SKM-1 treated with dmso at 0.1 percent for 144 hours (cell line): ENCODE measurements around the gene OR2K2.
"Not testable (repeated sequence)": the region's sequence is repeated elsewhere in the genome, so short reads cannot be mapped to it uniquely, and the experiment has no call there.

ENCODE experiments used
- DNase-seq: peaks from one replicate; lab custom pipeline; 2025; ENCODE audit not compliant: unreplicated experiment; lab: John Stamatoyannopoulos, UW

The OR2K2 gene, protein sequence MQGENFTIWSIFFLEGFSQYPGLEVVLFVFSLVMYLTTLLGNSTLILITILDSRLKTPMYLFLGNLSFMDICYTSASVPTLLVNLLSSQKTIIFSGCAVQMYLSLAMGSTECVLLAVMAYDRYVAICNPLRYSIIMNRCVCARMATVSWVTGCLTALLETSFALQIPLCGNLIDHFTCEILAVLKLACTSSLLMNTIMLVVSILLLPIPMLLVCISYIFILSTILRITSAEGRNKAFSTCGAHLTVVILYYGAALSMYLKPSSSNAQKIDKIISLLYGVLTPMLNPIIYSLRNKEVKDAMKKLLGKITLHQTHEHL

DNA sequence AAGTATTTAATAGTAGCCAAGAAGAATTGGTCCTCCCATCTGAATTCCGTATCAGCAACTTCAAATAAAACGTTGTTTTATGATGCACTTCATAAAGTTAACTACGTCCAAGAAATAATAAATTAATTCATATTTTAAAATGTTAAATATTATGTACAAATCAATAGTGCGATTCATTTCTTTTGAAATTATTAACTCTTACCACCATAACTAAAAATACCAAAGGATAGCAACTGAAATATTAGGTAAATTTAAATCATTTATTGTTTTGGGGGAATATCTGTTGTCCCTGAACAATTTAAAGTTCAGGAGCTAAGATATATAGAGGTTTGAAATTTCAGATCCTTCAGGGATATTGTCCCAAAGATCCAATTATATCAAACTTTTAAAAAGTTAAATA, at the start of gene OR2K2:
TSS of gene OR2K2 (minus strand) at position 101 of the 400 bp plus-strand sequence. CDS start 1,791 bp downstream, outside the sequence.
- DNase-seq: no peak

DNA sequence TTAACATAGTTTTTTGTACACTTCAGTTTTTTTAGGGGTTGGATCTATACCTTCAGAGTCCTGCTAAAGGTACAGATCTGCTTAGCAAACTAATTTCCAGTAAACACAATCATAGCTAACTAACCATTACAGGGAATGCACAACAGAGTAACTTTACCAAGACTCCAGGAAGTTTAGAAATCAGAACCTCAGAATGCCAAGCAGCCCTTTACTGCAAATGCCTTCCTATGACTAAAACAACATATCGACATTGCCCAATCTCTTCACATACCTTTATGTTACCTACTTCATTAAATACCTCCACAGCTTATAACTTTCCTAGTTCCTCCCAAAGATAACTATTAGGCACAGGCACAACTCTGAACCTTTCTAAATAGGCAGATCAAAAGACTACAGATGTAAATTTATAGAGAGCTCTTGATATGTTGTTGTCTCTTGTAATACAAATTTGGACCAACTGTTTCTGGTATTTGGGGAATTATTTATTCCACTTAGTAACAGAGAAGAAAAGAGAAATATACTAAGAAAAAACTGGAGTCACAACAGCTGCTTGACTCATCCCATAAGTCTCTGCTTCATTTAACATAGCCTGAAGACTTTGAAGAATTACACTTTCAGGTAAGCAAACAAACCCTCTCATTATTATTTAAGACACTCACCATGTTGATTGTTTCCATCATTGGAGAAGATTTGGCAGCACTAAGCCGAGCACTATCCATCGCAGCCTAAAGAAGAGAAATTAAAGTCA, 46.0 kb upstream of the OR2K2 start:
- DNase-seq: no peak

DNA sequence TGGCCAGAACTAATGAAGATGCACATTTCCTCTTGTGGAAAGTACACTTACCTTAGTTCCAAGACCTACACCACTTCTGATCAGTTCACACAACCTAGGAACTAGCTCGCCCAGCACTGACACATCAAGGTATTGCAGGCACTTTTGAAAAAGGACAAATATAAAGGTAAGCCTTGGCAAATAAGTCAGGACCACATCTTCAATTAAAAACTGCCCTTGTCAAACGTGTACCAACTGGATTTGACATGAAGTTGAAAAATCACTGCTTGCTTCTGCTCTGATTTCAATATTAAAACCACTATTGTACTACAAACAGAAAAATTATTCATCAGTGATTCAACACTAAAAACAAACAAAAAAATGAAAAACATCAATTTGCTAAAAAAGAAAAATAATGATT, 45.0 kb upstream of the OR2K2 start:
- DNase-seq: no peak

DNA sequence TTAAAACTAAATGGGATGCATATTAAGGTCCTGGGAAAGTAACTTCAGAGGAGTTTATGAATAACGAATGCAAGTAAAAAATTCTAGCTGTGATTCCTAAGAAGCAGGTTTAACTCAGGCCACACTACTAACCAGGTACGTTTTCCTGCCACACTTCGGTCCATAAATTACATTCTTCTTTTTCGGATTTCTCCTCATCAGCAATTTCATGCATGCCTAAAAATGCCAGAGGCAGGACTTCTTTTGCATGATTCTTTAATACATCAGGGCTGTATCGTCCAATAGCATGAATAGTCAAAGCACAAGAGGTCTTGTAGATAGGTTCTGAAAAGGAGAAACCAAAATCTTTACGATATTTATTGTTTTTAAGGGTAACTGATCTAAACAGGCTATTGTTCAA, 42.3 kb upstream of the OR2K2 start:
- DNase-seq: no peak

DNA sequence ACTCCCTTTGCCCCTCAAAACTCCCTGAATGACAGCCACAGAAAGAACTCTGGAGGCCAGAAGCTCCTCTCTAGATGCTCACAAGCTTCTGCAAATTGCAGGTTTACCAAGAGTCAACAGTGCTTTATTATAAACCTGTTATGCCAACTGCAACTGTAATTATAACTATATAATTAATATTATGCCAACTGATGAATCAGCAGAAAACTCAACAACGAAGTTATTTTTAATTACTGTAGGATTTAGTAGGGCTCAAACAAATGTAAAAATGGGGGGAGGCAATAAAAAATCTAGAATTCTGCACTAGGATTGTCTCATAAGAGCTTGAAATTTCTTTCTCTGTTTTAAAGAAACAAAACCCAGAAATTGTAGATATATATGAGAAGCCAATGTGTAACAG, 37.0 kb upstream of the OR2K2 start:
- no peak for DNase-seq

DNA sequence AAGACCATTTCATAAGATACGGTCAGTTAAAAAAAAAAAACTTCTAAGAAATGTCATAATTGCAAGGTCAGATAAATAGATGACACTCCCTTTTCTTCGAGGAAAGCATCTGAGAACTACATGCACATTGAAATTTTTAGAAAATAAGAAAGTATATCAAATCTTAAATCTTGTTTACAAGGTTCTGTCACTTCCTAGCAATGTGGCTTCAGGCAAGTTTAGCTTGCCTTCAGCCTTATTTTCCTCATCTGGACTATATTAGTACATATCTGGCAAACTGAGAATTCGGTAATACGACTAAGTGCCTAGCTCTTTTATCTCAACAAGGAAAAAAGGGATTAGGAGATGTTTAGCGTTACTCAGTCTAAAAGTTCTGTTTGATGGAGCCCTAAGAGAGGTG, 32.5 kb upstream of the OR2K2 start:
- no peak for DNase-seq

DNA sequence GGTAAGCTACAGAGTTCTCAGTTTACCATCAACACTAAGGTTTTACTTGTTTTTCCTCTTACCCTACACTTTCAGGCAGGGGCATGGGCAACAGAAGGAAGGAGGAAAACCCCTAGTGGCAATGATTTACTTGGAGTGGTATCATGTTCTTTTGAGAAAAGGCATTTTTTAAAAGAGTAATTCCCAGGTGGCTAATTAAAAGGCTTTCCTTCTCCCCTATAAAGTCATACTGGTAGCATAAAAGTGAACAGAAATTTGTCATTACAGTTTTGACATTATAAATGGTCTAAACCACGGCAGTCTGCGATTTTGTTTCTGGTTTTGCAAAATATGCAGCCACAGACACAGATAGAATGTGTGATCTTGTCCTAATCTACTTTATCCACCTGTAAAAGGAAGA, 30.9 kb upstream of the OR2K2 start:
- no peak for DNase-seq

DNA sequence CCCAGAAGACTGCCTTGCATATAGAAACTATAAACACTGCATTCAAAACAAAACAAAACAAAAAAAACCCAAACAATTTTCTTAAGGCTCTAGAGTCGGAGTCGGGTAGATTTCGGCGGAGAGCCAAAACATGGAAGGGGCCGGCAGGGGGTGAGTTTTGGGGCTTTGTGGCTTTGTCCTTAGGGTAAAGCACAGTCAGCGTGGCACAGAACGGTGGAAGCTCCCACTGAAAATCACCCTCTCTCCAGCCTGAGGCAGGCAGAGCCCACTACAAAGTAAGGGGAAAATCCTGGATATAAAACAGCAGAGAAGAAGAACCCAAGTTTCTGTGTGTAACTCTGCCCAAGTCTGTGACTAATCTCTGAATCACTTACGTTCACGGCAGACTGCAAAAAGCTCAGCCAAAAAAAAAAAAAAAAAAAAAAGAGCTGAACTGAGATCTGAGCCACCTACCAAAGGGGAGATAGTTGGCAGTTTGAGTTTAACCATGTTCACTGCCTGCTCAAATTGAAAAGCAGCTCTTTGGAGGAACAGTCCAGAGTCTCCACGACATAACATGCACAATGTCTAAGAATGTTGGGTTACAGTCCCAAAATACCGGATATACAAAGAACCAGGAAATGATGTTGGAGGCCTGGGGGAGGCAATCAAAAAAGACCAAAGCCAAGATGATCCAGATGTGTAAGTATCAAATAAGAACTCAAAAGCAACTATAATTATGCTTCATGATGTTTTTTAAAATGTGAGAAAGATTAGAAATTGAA, 26.6 kb upstream of the OR2K2 start:
- no peak for DNase-seq

DNA sequence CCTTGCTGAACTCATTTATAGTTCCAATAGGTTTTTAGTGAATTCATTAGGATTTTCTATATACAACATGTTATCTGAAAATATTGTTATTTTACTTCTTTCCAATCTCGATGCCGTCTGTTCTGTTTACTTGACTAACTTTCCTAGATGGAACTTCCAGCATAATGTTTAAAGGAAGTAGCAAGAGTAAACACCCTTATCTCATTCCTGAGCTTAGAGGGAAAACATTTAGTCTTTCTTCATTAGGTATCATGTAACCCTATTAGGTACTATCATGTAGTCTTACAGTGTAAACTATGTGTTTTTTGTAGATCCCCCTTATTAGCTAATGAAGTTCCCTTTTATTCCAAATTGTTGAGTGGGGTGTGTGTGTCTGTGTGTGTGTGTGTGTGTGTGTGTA, 22.5 kb upstream of the OR2K2 start:
- no peak for DNase-seq

DNA sequence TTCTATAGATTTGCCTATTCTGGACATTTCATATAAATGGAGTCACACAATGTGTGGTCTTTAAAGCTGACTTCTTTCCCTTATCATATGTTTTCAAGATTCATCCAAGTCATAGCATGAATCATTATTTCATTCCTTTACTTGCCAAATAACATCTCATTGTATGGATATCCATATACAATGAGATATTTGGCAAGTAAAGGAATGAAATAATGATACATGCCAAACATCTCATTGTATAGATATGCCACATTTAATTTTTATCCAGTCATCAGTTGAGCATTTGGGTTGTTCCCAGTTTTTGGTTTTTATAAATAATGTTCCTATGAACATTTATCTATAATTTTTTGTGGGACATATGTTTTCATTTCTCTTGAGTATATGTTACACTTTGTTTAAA, 20.5 kb upstream of the OR2K2 start:
- DNase-seq: no peak

DNA sequence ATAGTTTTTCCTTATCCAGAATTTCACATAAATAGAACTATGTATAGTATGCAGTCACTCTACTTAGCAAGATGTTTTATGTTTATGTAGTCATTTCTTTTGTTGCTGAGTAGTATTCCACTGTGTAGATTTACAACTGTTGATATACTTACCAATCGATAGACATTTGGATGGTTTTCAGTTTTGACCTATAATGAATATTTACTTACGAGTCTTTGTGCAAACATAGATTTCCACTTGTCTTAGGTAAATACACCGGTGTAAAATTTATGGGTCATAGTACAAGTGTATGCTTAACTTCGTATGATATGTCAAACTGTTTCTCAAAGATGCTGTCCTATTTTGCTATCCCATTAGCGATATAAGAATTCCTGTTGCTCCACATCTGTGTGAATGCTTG, 19.7 kb upstream of the OR2K2 start:
- no peak for DNase-seq

DNA sequence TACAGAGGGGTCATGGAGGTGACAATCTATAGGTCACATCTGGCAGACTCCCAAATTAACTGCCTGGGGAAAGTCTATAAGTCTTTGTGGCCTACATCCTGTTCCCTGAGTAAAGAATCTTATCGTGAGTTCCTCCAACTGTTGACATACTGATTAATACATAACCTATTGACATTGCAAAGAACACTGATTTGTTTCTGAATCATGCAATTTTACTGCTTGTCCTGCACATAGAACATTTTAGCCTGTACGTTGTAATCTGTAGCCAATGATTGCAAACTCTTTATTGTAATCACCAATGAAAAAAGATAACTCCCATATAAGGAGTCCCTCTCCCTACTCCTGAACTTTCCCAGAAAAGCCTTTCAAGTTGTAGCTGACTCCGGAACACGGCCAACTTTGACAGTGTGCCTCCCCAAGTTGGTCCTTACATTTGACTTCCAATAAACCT, 18.8 kb upstream of the OR2K2 start:
- DNase-seq: no peak

DNA sequence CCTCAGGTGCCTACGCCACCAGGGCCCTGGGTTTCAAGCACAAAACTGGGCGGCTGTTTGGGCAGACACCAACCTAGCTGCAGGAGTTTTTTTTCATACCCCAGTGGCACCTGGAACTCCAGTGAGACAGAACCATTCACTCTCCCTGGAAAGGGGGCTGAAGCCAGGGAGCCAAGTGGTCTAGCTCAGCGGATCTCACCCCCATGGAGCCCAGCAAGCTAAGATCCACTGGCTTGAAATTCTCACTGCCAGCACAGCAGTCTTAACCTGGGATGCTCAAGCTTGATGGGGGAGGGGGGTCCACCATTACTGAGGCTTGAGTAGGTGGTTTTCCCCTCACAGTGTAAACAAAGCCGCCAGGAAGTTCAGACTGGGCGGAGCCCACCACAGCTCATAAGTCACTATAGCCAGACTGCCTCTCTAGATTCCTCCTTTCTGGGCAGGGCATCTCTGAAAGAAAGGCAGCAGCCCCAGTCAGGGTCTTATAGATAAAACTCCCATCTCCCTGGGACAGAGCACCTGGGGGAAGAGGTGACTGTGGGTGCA, 4.4 kb upstream of the OR2K2 start:
- DNase-seq: not testable (repeated sequence)

DNA sequence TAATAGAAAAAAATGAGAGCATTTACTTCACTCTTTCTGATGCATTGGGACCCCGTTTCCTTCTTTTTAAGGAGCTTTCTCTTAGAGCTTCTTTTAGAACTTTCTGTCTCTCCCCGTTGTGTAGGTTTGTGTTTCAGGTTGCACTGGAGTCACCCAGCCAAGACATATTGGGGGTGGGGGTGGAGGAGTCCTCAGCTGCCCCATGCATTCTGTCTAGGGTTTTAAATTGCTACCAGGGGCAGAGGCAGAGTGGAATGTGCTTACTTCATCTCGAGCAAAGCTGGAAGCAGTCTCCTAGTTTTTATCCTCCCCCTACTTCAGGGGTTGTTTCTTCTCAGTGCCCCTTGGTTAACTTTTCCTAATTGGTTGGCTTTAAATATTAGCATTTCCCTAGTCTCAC, 9.4 kb downstream of the OR2K2 start:
- no peak for DNase-seq

DNA sequence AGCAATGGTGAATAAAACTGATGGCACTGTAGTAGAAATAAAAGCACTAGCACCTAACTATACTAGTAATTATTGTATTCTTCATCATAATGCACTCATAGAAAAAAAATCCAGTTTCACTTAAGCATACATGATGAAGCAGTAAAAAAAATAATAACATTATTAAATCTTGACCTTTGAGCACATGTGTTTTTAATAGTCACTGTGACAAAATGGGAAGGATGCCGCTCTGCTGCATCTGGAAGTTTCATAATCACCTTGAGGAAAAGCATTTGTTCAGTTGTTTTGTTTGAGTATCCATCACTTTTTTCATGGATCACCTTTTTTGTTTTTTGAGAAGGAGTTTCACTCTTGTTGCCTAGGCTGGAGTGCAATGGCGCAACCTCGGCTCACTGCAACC, 13.2 kb downstream of the OR2K2 start:
- no peak for DNase-seq

DNA sequence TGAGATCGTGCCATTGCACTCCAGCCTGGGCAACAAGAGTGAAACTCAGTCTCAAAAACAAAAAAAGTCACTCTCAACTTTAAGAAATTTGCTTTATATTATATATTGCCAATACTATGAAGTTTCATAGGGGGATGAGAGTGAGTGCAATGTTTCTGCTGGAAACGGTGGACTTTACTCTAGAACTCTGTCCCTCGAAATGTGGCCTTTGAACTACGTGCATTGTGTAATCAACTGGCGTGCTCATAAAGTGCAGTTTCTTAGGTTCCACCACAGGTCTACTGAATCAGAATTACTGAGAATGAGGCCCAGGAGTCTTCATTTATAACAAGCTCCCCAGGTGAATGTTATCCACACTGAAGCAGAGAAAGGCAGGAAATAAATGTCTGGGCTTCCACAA, 24.1 kb downstream of the OR2K2 start:
- no peak for DNase-seq

DNA sequence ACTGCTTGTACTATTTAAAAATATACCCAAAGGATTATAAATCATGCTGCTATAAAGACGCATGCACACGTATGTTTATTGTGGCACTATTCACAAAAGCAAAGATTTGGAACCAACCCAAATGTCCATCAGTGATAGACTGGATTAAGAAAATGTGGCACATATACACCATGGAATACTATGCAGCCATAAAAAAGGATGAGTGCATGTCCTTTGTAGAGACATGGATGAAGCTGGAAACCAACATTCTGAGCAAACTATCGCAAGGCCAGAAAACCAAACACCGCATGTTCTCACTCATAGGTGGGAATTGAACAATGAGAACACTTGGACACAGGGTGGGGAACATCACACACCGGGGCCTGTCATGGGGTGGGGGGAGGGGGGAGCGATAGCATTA, 26.0 kb downstream of the OR2K2 start:
- DNase-seq: not testable (repeated sequence)

DNA sequence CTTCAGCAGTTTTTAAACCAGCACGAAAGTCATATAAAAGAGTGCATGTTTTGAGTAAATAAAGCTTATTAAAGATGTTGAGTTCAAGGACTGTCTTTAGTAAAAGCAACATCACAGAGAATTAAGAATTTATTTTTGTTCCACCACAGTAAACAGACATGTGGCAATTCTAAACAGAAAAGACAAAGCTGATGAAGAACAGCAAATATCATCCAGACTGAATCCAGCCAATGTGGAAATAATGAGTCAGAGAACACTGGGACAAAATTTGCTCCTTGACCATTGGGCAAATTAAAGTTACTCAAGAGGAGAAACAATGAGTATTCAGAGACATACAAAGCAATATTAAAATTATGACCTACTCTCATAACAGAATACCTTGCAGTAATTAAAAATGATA, 28.8 kb downstream of the OR2K2 start:
- no peak for DNase-seq

DNA sequence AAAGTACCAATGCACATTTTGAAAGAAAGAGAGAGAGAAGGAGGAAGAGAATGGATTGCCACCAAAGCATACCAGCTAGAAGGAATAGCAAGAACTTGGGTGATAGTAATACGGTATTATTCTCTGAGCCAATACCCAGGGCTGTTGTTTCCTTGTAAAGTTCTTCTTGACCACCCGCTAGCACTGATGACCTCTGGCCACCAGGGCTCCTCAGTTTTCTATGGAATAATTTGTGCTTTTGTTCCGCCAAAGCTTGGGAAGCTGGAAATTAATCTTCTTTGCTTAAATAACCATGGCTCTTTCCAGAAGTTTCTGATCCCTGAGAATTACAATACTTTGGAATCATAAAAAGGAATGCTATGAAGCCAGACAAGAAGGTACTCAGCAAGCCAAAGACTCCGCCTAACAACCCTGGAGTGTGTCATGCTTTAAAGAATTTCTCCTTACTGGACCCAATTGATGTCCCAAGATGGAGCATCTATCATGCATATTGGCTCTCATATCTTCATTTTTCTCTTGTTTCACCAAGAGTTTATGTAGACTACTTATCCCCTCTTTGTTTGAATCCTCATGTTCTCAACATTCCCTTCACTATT, 29.8 kb downstream of the OR2K2 start:
- DNase-seq: no peak

DNA sequence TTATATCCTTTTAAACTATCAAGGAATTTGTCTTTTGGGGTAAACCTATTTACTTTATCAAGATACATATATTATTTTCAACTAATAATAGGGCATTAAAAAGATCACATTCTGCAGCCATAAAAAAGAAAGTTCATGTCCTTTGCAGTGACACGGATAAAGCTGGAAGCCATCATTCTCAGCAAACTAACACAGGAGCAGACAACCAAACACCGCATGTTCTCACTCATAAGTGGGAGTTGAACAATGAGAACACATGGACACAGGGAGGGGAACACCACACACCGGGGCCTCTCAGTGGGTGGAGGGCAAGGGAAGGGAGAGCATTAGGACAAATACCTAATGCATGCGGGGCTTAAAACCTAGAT, 30.4 kb downstream of the OR2K2 start:
- not testable (repeated sequence) for DNase-seq
